AML-193 (cell line): ENCODE data around the gene CAMTA1.

Experiments used
- DNase-seq, 2 experiments: peaks; one replicate each; lab custom pipeline; 2025; lab: John Stamatoyannopoulos, UW

The CAMTA1 gene

GRCh38 chr1:7287013-7287412 is 501.8 kb downstream of the CAMTA1 start:
- DNase-seq = no peak

- DNase-seq = no peak
These were observed 503.7 kb downstream of the CAMTA1 start for GRCh38 chr1:7288992-7289391.

DNA sequence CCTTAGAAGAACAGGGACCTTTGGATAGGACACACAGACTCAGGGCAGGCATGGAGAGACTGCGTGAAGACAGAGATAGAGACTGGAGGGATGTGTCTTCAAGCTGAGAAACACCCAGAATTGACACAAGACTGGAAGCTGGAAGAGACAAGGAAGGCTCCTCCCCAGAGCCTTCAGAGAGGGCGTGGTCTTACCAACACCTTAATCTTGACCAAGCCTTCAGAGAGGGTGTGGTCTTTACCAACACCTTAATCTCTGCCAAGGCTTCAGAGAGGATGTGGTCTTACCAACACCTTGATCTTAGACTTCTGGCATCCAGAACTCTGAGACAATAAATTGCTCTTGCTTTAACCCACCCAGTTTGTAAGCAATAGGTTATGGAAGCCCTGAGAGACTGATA is 504.4 kb downstream of the CAMTA1 start:
- DNase-seq = no peak

- no peak for DNase-seq
These were observed 506.0 kb downstream of the CAMTA1 start for GRCh38 chr1:7290971-7291970.

GRCh38 chr1:7292036-7292681 is 506.9 kb downstream of the CAMTA1 start:
- no peak for DNase-seq

GRCh38 chr1:7292714-7293419 is 507.6 kb downstream of the CAMTA1 start:
- DNase-seq = no peak

DNA sequence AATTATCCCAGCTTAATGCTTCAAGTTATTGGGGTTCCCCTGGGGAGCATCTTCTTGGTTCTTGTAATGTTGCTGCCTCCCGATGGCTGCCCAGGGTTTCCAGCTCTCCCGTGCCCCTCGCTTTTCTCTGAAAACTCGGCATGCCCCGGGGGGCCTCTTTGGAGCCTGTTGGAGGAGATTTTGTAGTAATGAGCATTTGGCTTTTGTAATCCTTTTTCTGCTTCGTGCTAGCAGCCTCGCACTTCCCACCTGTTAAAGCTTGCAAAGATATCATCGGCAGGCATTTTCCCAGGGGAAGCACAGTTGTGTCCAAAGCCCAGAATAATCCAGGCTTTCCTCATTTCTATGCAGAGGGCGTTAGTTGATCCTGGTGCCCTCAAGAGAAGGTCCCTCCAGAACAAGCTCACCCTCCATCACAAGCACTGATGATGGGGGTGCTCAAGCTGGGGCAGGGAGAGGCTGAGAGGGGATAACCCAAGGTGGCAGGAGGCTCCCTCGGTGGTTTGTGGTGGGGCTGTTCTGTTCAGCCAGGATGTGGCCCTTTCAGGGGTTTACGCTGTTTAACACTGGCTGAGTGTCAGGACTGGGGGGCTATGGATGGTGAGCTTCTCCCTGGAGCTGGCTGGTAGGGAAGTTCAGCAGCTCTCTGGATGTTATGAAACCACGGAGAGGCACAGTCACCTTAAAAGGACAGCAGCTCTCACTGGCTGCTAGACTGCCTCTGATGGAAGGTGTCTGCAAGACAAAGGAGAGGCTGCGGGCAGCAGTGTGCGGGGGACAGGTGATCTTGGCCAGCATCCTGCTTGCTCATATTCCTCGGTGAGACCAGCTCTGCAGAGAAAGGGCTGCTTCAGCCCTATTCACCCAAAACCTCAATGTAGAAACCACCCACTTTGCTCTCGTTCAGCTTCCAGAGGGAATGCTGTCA is 508.7 kb downstream of the CAMTA1 start:
- no peak for DNase-seq

GRCh38 chr1:7294636-7295035 is 509.4 kb downstream of the CAMTA1 start:
- DNase-seq = no peak

- DNase-seq = no peak
These were observed 510.7 kb downstream of the CAMTA1 start for GRCh38 chr1:7295946-7296345.

DNA sequence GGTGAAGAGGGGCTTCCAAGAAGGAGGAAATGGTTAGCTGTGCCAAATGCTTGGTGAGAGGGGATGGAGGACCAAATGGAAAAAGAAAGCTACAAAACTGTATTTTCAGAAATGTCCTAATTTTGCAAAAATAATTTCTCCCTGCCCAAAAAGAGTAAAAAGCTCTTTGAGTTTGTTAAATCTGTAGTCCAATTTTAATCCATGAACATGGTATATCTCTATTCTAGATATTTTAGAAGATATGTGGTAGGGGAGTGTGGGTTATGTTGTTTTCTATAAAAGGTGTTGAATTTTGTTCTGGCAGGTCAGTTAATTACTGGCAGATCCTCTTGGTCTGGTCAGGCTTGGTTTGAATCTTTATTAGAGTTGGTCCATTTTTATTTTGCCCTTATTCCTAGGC is 511.7 kb downstream of the CAMTA1 start:
- no peak for DNase-seq

GRCh38 chr1:7298145-7298544 is 512.9 kb downstream of the CAMTA1 start:
- DNase-seq = no peak

DNA sequence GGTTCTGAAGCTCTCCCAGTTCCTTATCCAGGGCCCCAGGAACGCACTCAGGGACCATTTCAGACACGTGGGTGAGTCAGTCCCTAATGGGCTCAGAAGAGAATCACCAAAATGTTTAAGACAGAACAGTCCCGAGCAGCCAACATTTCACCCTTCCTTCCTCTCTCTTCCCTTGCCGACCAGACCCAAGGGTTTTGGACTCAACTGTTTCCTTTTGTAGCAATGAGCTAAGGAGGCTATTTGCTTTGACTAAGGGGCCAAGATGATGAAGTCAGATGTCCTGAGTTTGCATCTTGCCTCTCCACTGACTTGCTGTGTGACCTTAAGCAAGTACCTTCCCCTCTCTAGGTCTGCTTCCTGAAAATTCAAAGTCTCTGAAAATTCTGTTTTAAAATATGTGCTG is 513.5 kb downstream of the CAMTA1 start:
- DNase-seq = no peak

GRCh38 chr1:7299329-7299799 is 514.1 kb downstream of the CAMTA1 start:
- no peak for DNase-seq

DNA sequence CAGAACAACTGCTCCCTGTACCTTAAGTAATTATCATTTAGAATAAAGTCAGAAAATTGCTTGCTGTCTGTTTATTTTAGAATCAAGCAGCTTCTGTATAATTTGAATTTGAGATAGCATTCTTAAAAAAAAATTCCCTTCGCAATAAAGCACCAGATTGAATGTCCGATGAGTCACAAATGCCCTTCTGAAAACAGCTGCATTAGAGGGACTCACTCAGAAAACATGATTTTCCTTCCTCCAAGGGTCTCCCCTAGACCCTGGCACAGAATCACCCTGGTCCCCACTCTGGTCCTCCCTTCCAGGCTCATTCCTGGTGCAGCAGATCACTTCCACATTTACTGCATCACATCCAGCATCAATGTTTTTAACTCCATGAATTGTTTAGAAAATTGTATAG is 514.7 kb downstream of the CAMTA1 start:
- DNase-seq = no peak

DNA sequence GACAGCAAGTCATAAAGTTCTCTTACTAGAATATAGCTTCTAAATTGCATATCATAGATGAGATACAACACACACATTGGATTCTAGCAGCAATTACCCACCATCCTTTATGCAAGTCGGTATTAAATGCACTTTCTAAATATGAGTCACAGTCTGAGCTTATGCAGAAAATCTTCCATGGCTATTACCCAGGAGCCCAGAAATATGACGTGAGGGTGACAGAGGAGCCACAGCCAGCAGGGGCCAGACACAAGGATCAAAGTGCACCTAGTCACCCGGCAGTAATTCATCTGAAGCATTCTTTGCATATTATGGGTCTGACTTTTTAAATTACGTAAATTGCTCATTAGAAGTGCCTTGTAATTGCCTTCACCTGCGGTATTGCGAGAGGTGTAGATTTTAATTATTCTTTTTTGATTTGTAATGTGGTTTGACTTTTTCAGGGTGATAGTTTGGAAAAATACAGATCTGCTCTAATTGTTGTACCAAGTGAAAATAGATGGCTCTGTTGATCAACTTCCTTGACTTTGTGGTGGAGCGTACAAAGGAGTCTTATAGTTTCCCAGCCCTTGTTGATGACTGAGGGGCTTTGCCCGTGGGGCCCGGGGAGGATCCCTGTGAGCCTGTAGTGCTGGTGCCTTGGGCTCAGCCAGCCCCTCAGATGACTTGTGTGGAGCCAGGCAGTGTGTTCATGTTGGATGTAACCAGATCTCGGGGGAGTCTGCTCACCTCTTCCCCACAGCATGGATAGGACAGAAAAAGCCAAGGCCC is 515.8 kb downstream of the CAMTA1 start:
- no peak for DNase-seq

- DNase-seq = no peak
These were observed 516.4 kb downstream of the CAMTA1 start for GRCh38 chr1:7301664-7301981.

DNA sequence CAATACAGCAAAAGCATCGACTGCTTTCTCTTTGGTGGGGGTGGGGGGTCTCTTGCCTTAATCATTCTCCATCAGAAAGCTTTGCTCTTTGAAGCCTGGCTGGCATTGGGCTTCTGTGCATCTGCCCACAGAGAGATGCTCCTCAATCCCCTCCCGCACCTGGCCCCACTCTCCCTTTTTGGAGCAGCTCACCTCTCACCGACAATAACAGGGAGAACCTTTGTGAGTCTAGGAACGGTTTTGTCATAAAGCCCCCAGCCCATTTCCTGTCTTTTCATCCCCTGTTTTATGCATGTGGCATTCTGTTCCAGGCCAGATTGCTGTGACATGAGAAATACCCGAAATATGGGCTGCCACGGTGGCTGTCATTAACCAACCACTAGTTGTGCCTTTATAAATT is 516.9 kb downstream of the CAMTA1 start:
- no peak for DNase-seq

GRCh38 chr1:7302873-7303272 is 517.6 kb downstream of the CAMTA1 start:
- DNase-seq = no peak

DNA sequence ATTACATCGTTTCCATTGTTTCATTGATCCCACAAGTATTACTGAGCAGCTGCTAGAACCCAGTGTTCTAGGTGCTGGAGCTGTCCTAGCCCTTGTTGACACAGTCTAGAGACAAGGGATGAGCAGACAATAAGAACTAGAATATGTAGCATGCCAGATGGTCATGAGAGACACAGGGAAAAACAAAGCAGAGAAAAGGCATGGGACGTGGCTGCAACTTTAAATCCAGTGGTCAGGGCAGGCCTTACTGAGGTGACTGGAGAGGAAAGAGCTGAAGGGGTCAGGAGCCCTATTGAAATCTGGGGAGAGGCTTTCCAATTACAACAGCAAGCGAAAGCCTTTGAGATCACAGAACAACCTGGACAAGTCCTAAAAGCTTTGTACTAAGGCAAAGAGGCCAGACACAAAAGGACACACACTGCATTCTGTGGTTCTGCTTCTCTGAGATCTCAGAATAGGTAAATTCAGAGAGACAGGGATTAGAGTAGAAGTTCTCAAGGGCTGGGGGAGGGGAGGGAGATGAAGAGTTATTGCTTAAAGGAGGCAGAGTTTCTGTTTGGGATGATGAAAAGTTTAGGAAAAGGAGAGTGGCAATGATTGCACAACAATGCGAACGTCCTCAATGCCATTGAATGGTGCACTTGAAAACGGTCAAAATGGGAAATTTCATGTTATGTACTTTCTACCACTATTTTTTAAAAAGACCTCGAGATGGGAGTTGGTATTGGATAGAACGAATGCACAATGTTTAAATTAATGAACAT is 518.5 kb downstream of the CAMTA1 start:
- no peak for DNase-seq

- DNase-seq = no peak
These were observed 527.9 kb downstream of the CAMTA1 start for GRCh38 chr1:7313081-7313546.
